HL-60 (cell line): Measurements from ENCODE around the gene SLC22A2.

Experiments
- DNase-seq, 2 experiments: peaks; one replicate each; pipeline ENCODE4 v3.0.0-alpha.2; 2010 to 2020; ENCODE audit warnings: low read depth in 1 of 2, low spot score in 1 of 2
- H3K27ac ChIP-seq: fragments of 250-450 bp; sonication (Bioruptor Pico); replicated peaks from 2 replicates; pipeline ENCODE4 v1.5.1; 2020; ENCODE audit warnings: mild to moderate bottlenecking, moderate library complexity
- H3K27me3 ChIP-seq: fragments of 250-450 bp; sonication (Bioruptor Pico); 2 replicates; pipeline ENCODE4 v1.5.1; 2021; ENCODE audit warnings: mild to moderate bottlenecking, moderate library complexity; ENCODE audit not compliant: insufficient read depth, poor library complexity, severe bottlenecking
- H3K4me3 ChIP-seq: replicated peaks from 2 replicates; pipeline ENCODE4 v1.5.1; 2011; ENCODE audit warnings: mild to moderate bottlenecking, control low read depth, low read length; ENCODE audit not compliant: insufficient read depth
- GABPA ChIP-seq: IDR thresholded peaks from 2 replicates; pipeline ENCODE4 v1.6.1; 2012; ENCODE audit warnings: low read depth
- POLR2AphosphoS5 ChIP-seq: IDR thresholded peaks from 2 replicates; pipeline ENCODE4 v1.6.1; 2012; ENCODE audit warnings: low read depth
- SPI1 ChIP-seq: IDR thresholded peaks from 2 replicates; pipeline ENCODE4 v1.6.1; 2012; ENCODE audit warnings: low read depth, mild to moderate bottlenecking, borderline replicate concordance
- TF ChIP-seq, protein P1 (sequence below): IDR thresholded peaks from one replicate; pipeline ENCODE4 v1.5.1; 2011; ENCODE audit warnings: low read length, control low read depth, inconsistent platforms; ENCODE audit not compliant: insufficient read depth
- TF ChIP-seq, protein P2 (sequence below): IDR thresholded peaks from 2 replicates; pipeline ENCODE4 v1.6.1; 2012; ENCODE audit warnings: low read depth; ENCODE audit not compliant: insufficient replicate concordance

Gene SLC22A2

DNA sequence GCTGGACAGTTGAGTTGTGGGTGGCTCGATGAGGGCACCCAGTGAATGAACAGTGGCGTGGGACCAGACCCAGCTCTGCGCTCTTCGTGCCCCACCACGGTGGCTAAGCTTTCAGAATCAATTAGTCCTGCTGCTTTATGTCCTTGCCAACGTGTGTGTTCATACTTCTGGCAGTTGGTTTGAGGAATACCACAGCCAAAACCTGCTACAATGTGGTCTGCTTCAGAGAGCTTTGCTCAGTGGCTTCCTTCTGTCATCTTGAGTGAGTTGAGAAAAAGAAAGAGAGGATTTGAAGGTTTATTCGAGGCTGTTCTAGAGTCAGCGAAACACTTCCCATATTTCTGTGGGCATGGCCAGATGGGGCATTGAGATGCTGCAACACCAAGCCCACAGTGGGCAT is 39.5 kb upstream of the SLC22A2 start:
- no peaks in the 10 kb centered on the region for H3K27me3 ChIP-seq
- no peak overlapping the region for H3K4me3 ChIP-seq
- TF ChIP-seq POLR2AphosphoS5 (no peak), GABPA (no peak), SPI1 (no peak)
- TF ChIP-seq, protein P1, sequence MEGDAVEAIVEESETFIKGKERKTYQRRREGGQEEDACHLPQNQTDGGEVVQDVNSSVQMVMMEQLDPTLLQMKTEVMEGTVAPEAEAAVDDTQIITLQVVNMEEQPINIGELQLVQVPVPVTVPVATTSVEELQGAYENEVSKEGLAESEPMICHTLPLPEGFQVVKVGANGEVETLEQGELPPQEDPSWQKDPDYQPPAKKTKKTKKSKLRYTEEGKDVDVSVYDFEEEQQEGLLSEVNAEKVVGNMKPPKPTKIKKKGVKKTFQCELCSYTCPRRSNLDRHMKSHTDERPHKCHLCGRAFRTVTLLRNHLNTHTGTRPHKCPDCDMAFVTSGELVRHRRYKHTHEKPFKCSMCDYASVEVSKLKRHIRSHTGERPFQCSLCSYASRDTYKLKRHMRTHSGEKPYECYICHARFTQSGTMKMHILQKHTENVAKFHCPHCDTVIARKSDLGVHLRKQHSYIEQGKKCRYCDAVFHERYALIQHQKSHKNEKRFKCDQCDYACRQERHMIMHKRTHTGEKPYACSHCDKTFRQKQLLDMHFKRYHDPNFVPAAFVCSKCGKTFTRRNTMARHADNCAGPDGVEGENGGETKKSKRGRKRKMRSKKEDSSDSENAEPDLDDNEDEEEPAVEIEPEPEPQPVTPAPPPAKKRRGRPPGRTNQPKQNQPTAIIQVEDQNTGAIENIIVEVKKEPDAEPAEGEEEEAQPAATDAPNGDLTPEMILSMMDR: no peak
- TF ChIP-seq, protein P2, sequence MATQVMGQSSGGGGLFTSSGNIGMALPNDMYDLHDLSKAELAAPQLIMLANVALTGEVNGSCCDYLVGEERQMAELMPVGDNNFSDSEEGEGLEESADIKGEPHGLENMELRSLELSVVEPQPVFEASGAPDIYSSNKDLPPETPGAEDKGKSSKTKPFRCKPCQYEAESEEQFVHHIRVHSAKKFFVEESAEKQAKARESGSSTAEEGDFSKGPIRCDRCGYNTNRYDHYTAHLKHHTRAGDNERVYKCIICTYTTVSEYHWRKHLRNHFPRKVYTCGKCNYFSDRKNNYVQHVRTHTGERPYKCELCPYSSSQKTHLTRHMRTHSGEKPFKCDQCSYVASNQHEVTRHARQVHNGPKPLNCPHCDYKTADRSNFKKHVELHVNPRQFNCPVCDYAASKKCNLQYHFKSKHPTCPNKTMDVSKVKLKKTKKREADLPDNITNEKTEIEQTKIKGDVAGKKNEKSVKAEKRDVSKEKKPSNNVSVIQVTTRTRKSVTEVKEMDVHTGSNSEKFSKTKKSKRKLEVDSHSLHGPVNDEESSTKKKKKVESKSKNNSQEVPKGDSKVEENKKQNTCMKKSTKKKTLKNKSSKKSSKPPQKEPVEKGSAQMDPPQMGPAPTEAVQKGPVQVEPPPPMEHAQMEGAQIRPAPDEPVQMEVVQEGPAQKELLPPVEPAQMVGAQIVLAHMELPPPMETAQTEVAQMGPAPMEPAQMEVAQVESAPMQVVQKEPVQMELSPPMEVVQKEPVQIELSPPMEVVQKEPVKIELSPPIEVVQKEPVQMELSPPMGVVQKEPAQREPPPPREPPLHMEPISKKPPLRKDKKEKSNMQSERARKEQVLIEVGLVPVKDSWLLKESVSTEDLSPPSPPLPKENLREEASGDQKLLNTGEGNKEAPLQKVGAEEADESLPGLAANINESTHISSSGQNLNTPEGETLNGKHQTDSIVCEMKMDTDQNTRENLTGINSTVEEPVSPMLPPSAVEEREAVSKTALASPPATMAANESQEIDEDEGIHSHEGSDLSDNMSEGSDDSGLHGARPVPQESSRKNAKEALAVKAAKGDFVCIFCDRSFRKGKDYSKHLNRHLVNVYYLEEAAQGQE: no peak
- H3K27ac ChIP-seq: no peak overlapping the region
- no peak for DNase-seq

GRCh38 chr6:160297310-160297709 is 38.7 kb upstream of the SLC22A2 start:
- DNase-seq: no peak
- no peak overlapping the region for H3K27ac ChIP-seq
- no peak overlapping the region for H3K4me3 ChIP-seq
- TF ChIP-seq POLR2AphosphoS5 (no peak), SPI1 (no peak), GABPA (no peak)
- TF ChIP-seq, protein P2: no peak
- TF ChIP-seq, protein P1: no peak
- H3K27me3 ChIP-seq: no peaks in the 10 kb centered on the region

DNA sequence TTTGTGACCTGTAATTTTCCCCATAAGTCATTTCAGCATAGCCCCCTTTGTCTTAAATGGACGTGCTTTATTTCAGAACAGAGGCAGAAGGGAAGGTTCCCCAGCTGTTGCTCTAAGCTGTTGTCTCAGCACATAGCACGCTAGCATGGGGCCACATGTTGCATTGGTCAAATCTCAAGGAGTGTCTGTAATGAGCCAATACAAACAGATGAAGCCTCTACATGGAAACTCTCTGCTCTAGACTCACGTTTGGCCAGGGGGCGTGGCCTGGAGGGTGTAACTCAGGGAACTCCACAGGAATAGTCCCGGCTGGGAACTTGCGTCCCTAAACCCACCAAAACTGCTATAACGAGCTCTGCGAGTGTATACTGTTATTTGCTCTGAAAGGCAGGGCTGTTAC is 35.2 kb upstream of the SLC22A2 start:
- Histone ChIP-seq H3K4me3 (no peak overlapping the region), H3K27ac (no peak overlapping the region), H3K27me3 (no peaks in the 10 kb centered on the region)
- TF ChIP-seq POLR2AphosphoS5 (no peak), SPI1 (no peak), GABPA (no peak)
- TF ChIP-seq, protein P2: no peak
- TF ChIP-seq, protein P1: no peak
- DNase-seq: no peak
